Lower leg skin (tissue), 4 donors: ENCODE measurements around the gene NEDD8. TPM values are rescaled to one million over a fixed set of nuclear protein-coding genes. Genes with fewer than 3 reads are reported as not detected.
A peak's percentile ranks its signal among the peaks of the same experiment; 100 is the strongest.

Source experiments
- DNase-seq, 2 donors: peaks; one replicate each; pipeline ENCODE4 v3.0.0-alpha.2; 2019; ENCODE audit warnings: low spot score in 2 of 2
- H3K4me3 ChIP-seq: fragments of 200-600 bp; sonication (generic); 2 replicates; pipeline ENCODE4 v1.5.1; 2017; ENCODE audit warnings: mild to moderate bottlenecking, low read depth; ENCODE audit not compliant: poor library complexity, severe bottlenecking
- POLR2A ChIP-seq, 2 donors: fragments of 450-650 bp; IDR thresholded peaks; one replicate each; pipeline ENCODE4 v1.6.1; 2016 to 2017; ENCODE audit warnings: antibody characterized with exemption in 2 of 2, mild to moderate bottlenecking in 1 of 2, moderate library complexity in 1 of 2
- WGBS, 2 donors: methylation state at CpG; one replicate each; pipeline ENCODE4 v1.1.5; 2018; 5-methylcytosine and 5-hydroxymethylcytosine counted together
- intact Hi-C: fragments of 100-400 bp; cut with DNase I; formaldehyde crosslinking; loops from one replicate; pipeline ENCODE4 v1.15.0; 2023; ENCODE audit warnings: low total_unique reads
- total RNA-seq, 4 donors: library from RNA; depleted of rRNA; stranded (reverse); fragments of >200 nt; gene quantifications; one replicate each; pipeline ENCODE4 v1.1.0, GENCODE V29; 2016
- TF ChIP-seq, protein P1 (sequence below), 3 donors: fragments of 450-650 bp; IDR thresholded peaks; one replicate each; pipeline ENCODE4 v1.5.1; 2016; ENCODE audit warnings: antibody characterized with exemption in 3 of 3, mild to moderate bottlenecking in 3 of 3, moderate library complexity in 2 of 3

NEDD8 gene
- total RNA-seq, 4 donors from 2014 or later, result 68.0 to 153 (median 107) TPM

DNA sequence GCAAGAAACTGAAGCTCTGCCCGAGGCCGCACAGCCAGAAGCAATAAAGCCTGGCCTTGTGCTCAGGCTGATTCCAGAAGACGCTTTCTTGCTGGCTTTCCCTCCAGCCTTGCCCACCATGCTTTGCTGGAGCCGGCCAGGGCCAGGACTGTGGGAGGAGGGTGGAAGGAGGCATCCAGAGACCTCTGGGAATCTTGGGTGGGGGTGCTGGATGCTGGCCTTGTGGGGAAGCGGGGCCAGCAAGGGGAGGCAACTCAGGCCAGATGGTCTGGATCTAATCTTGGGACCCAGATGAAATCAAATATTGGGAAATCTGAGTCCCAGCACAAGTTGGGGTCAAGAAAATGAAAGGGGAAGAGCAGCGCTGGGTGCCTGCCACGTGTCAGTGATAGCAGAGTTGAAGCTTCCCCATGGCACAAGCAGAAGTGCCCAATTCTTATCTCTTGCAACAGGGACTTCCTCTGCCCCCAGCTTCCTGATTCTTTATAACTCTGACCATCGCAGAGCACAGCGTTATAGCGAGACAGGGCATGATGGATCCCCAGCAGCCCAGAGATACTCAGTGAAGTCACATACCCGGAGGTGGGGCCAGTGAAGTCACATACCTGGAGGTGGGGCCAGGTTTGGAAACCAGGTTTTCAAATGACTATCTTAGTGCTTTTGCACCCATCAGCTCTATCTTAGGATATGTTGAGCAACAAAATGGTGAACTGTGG lies 45.6 kb upstream of the NEDD8 start:
- intact Hi-C loops, result no loop called here
- WGBS, 2 donors, result 66 to 82% methylated on average over 11 of the region's 11 CpGs
- no peak for TF ChIP-seq POLR2A (IDR thresholded peaks at IDR 0.05)
- TF ChIP-seq, protein P1, sequence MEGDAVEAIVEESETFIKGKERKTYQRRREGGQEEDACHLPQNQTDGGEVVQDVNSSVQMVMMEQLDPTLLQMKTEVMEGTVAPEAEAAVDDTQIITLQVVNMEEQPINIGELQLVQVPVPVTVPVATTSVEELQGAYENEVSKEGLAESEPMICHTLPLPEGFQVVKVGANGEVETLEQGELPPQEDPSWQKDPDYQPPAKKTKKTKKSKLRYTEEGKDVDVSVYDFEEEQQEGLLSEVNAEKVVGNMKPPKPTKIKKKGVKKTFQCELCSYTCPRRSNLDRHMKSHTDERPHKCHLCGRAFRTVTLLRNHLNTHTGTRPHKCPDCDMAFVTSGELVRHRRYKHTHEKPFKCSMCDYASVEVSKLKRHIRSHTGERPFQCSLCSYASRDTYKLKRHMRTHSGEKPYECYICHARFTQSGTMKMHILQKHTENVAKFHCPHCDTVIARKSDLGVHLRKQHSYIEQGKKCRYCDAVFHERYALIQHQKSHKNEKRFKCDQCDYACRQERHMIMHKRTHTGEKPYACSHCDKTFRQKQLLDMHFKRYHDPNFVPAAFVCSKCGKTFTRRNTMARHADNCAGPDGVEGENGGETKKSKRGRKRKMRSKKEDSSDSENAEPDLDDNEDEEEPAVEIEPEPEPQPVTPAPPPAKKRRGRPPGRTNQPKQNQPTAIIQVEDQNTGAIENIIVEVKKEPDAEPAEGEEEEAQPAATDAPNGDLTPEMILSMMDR (IDR thresholded peaks at IDR 0.05), result no peak
- DNase-seq, result peak in 1 of 2 donors; percentile 79
- no peak overlapping the region for H3K4me3 ChIP-seq

DNA sequence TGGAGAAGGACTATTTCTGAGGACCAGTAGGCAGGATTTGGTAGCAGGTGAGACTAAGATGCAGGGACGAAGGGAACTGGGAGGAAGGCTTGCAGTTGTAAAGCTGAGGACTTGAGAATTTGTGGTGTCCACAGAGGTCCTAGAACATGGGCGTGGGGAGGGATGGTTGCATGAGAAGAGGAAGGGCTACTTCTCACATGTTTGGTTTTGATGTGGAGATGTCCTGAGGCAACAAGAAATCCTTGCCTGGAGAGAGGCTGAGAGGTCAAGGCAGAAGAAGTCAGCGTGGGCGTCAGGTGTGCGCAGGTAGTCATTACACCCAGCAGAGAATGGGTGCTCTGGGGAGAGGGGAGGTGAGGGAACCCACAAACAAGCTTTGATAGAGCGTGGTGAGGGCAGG lies 44.9 kb upstream of the NEDD8 start:
- no peak overlapping the region for H3K4me3 ChIP-seq
- WGBS, 2 donors, result 85 to 91% methylated on average over 6 of the region's 6 CpGs
- DNase-seq, result no peak
- intact Hi-C loops, result no loop called here
- TF ChIP-seq POLR2A (IDR thresholded peaks at IDR 0.05), result no peak
- TF ChIP-seq, protein P1 (IDR thresholded peaks at IDR 0.05), result no peak

DNA sequence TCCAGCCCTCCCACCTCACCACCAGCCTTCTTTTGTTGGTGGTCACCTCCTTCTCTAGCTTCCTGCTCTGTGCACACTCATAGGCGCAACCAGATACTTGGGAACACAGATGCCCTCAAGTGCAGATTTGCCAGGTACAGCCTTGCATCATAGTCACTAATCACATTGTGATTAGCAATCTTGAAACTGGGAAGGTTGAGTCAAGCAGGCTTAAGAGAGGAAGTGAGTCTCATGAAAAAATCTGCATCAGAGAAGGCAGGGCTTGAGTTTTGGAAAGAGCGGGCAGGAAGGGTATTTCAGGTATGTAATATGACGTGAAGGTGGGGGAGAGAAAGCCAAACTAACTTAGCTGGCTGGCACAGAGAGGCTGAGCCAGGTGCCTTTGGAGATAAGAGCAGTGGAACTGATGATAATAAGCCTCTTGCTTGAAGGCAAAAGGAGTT lies 42.0 kb upstream of the NEDD8 start:
- intact Hi-C loops, result no loop called here
- TF ChIP-seq, protein P1 (IDR thresholded peaks at IDR 0.05), result no peak
- TF ChIP-seq POLR2A (IDR thresholded peaks at IDR 0.05), result no peak
- no peak for DNase-seq
- WGBS, 2 donors, result 43 to 55% methylated on average over 3 of the region's 3 CpGs
- no peak overlapping the region for H3K4me3 ChIP-seq

GRCh38 chr14:24273422-24273998 lies 41.3 kb upstream of the NEDD8 start:
- 39 to 77% methylated on average over 3 of the region's 3 CpGs for WGBS, 2 donors
- TF ChIP-seq, protein P1 (IDR thresholded peaks at IDR 0.05), result no peak
- TF ChIP-seq POLR2A (IDR thresholded peaks at IDR 0.05), result no peak
- DNase-seq, result no peak
- H3K4me3 ChIP-seq, result no peak overlapping the region
- intact Hi-C loops, result no loop called here

DNA sequence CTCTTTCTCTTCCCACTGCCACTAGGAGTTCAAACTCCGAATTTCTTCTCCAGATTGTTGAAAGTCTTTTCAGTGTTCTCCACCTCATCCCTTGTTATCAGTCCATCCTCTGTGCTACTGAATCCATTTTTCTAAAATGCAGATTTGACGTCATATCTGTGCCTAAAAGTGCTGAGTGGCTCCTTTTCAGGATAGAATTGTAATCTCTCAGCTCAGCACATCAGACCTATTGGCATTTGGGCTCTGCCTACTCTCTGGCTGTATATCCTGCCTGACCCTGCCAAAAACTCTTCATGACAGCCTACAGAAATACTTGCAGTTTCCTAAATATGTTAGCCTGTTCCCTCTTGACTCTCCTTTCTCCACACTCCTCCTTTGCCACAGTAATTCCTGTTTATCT lies 40.3 kb upstream of the NEDD8 start:
- H3K4me3 ChIP-seq, result no peak overlapping the region
- 77 to 88% methylated on average over 2 of the region's 2 CpGs for WGBS, 2 donors
- DNase-seq, result no peak
- TF ChIP-seq, protein P1 (IDR thresholded peaks at IDR 0.05), result no peak
- TF ChIP-seq POLR2A (IDR thresholded peaks at IDR 0.05), result no peak
- intact Hi-C loops, result no loop called here
